H54 (cell line): ENCODE data around the gene HOXD9.

ENCODE experiments used
- DNase-seq: peaks from one replicate; pipeline ENCODE4 v3.0.0; 2011; ENCODE audit warnings: low spot score, mixed read lengths; ENCODE audit not compliant: insufficient read length
- FAIRE-seq: peaks from 3 replicates; lab custom pipeline; 2011; peaks lifted over from hg19 to GRCh38; lab: Jason Lieb, UNC
- POLR2A ChIP-seq: IDR thresholded peaks from 2 replicates; pipeline ENCODE4 v1.6.1; 2011; ENCODE audit warnings: low read depth, mild to moderate bottlenecking, low read length

HOXD9 gene

DNA sequence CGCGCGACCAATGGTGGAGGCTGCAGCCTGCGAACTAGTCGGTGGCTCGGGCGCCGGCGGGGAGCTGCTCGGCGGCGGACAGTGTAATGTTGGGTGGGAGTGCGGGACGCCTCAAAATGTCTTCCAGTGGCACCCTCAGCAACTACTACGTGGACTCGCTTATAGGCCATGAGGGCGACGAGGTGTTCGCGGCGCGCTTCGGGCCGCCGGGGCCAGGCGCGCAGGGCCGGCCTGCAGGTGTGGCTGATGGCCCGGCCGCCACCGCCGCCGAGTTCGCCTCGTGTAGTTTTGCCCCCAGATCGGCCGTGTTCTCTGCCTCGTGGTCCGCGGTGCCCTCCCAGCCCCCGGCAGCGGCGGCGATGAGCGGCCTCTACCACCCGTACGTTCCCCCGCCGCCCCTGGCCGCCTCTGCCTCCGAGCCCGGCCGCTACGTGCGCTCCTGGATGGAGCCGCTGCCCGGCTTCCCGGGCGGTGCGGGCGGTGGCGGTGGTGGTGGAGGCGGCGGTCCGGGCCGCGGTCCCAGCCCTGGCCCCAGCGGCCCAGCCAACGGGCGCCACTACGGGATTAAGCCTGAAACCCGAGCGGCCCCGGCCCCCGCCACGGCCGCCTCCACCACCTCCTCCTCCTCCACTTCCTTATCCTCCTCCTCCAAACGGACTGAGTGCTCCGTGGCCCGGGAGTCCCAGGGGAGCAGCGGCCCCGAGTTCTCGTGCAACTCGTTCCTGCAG, at the start of gene HOXD9:
TSS of gene HOXD9 (plus strand) at position 37 of the 728 bp plus-strand sequence. CDS start at position 87, 50 bp downstream.
- TF ChIP-seq POLR2A, result no peak
- FAIRE-seq, result no peak
- no peak for DNase-seq

DNA sequence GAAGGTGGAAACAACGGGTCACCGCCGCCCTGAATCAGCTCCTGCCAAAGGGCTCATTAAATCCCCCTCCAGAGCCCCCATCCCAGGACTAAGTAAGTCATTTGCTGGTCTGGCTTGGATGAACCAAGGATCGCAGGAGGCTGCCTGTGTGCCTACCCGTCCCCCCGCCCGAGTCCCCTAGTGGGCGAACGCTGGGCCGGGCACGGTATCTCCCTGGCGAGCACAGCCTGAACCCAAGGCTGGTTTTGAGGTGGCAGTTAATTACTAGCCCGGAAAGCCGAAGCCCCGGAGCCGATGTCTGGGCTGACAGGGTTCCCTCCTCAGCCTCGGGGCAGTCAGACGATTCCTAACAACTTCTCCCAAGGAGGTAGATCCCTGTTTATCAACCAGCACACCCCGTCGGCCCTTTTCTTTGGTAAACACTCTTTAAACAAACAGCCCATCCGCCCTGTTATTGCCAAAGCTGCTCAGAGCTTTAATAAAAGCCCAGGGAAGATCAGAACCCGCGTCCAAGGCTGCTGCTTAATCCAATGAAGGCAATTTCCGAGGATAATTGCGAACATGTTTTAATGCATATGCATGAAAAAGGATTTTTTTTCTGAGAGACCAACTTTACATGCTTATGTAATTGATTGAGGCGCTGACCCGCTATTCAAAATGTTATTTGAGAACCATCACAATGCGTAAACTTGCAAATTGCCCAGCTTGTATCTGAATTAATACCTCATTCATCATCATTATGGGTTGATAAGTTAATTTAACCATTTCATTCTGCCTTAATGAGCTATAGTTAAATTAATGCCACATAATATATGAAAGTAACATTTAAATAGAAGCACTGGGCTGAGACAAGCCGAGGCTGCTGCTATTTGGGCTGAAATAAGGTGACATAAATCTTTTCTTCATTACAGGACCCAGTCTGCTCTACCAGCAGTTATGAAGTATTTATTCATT, 49.3 kb upstream of the HOXD9 start:
- no peak for TF ChIP-seq POLR2A
- FAIRE-seq (no peak), DNase-seq (no peak)

DNA sequence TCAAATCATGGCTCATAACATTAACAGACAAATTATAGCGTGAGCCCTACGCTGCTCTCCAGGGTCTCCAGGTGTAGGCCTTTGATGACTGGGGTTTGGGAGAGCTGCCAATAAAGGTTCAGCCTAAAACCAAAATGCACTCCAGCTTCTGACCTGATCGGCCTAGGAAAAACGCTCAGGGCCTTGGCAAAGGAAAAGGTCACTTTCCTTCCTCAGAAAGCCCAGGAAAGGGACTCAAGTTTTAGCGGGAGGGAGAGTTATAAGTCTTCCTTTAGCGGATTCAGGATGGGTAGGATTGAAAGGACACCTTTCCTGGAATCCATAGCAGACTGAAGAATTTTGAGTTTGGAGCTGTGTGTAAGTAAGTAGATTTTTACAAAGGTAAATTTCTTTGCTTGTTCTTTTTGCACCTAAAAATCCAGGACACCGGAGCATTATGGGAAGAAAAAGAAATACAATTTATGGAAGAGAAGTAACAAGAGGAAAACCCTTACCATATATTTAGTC, 47.5 kb upstream of the HOXD9 start:
- TF ChIP-seq POLR2A, result no peak
- DNase-seq, result no peak
- FAIRE-seq, result no peak

DNA sequence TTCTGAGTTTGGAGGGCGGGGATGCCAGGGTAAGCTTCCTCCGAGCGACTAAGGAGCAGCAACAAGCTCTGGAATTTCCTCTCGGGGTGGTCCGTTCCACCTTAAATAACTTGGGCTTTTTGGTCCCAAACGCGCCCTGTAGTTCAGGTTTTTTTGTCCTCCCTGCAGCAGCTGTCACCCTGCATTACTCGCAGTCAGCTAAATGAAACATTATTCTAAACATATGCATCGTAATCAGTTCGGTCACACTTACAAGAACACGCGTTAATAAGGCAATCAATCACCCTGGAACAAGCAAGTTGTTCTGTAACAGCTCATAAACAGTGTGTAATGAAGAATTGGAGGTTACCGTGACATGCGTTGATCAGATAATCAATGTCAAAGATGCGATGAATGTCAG, 47.0 kb upstream of the HOXD9 start:
- no peak for FAIRE-seq
- no peak for DNase-seq
- TF ChIP-seq POLR2A, result no peak

DNA sequence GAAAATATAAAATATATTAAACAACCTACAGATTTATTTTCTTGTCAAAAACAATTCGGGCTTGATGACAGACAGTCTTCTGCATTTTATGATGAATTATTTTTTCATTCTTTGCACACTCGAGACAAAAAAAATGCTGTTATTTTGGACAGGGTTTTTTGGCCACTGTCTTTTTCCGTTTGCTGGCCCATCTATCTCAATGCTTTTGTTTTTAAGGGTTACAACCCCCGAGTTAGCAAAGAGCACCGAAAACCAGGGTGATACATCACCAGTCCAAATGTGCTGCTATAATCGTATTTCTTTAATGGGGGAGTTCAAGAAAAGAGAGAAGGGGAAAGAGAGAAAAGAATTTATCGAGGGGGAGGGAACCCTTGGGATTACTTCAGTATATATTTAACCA, 46.5 kb upstream of the HOXD9 start:
- DNase-seq, result no peak
- no peak for TF ChIP-seq POLR2A
- no peak for FAIRE-seq

DNA sequence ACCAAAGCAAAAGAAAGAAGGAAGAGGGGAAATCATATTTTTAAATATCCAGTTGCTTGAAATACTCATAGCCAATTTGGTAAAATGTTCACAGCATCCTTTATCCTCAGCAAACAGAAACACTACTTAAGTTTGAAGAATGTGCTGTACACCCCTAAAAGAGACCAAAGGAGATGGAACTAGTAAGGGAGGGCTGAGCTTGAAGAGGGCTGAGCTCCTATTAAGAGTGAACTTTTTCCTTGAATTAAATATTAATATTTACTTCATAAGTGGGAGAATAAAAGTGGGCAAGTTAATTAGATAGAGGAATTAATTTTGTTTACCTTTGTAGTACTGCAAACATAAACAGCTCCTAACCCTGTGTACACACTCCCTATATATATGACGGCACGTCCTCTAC, 45.7 kb upstream of the HOXD9 start:
- DNase-seq (no peak), FAIRE-seq (no peak)
- no peak for TF ChIP-seq POLR2A

DNA sequence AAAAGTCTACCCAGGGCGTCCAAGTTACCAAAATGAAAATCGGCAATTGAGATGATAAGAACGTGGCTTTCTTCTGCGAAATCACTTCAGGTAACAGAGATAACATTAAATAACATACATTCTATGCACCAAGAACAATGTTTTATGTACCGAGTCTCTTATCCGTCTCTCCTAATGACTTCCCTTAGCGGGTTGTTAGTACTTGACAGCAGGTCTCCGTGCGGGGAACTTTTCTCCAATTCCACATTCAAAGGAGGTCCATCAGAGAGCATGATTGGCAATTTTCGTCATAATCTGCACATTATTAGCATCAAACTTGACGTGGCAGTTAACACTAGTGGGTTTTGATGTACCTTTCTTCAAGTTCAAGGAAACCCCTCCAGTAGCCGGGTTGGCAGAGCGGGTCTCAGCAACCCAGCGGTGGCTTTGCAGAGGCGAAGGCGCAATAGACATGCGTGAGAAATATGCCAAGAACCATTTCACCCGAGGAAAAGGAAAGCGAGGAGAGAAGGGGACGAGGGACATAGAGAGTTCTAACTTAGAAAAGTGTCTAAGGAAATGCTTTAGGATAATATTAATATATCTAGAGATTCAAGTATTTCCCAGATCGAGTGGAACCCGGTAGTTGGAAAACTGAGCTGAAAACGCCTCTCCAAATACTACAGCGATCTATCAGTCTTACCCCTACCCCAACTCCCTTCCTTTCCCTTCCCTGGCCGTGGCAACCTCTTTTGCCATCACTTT, 43.8 kb upstream of the HOXD9 start:
- no peak for FAIRE-seq
- TF ChIP-seq POLR2A, result no peak
- DNase-seq, result no peak

DNA sequence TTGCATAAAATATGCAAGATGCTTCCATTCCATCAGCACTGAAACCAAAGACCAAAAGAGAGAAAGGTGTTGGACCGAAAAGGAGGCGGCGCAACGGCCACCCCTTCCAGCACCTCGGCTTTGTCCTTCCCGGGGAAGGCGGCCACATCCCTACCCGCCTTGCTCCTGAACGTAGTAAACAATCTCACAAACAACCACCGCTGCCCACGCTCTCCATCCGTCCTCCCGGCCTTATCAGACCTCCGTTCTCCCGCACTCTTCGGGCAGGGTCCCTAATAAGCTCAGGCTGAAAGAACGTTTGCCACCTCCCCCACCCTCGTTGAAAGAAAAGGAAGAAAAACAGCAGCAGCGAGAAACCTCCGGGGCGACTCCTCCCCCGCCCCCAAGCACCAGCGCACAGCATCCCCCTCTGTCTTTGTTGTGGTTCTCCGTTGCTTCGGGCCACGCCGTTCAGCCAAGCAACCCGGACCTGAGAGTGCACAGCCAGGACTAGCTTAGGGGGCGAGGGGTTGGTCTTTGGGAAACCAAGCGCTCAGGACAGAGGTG, 43.2 kb upstream of the HOXD9 start:
- TF ChIP-seq POLR2A, result no peak
- FAIRE-seq (no peak), DNase-seq (no peak)

DNA sequence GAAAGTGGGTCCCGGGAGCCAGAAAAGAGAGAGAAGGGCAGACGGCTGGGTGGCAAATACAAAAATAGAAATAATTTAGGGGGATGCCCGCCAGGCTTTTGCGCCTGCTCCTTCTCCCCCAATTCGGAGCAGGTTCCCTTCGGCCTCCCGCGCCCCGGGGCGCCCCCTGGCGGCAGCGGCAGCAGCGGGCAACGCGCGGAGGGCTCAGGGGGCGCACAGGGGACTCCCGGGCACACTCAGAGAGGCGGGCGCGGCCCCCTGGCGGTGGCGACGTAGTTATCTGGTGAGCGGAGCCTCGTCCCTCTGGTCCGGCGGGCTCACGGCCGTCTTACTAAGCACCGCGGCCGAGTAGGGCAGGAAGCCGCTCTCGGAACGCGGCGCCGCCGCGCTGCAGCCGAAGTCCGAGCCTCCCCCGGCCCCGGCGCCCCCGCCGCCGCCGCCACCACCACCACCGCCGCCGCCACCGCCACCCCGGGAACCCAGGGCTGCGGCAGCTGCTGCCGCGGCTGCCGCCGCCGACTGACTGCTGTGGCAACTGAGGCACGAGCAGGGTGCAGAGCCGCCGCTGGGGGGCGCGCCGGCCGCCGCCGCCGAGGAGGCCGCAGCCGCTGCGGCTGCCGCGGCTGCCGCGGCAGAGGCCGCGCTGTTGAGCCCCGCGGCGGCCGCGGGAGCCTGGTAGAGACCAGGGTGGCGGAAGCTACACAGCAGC, 42.5 kb upstream of the HOXD9 start:
- FAIRE-seq (no peak), DNase-seq (peak; percentile 90)
- TF ChIP-seq POLR2A, result no peak

DNA sequence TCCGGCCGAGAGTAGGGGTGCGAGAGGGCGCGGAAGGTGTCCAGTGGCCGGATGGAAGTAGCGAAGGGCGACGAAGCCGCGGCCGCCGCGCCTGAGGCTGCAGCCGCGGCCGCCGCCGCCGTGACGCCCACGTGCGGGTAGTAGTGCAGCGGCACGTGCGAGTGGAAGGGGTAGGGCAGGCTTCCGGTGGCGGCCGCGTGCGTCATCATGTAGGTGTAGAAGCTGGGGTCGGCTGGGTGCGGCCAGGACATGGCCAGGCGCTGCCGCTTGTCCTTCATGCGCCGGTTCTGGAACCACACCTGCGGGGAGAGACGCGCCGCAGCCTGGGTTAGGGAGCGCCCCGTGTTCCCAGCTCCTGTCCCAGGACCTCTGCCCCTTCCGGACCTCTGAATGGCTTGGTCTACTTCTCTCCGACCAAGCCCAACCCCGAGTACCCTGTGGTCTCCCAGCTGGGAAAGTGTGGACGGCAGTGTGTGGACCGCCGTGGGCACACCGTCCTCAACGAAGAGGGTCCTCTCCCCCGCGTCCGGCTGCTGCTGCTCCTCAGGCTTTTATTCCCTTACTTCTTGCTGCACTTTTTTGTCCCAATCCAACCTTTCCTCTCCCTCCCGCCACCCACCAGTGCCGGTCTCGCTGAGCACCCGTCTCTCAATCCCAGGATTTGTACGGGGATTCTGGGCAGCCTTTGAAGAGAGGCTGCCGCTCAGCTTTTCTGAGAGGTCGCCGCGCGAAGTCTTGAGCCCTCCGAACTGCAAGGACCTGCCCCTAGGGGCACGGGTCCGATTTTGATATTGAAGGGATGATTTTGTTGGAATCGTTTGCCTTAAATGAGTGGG, 41.8 kb upstream of the HOXD9 start:
- DNase-seq (no peak), FAIRE-seq (no peak)
- no peak for TF ChIP-seq POLR2A

DNA sequence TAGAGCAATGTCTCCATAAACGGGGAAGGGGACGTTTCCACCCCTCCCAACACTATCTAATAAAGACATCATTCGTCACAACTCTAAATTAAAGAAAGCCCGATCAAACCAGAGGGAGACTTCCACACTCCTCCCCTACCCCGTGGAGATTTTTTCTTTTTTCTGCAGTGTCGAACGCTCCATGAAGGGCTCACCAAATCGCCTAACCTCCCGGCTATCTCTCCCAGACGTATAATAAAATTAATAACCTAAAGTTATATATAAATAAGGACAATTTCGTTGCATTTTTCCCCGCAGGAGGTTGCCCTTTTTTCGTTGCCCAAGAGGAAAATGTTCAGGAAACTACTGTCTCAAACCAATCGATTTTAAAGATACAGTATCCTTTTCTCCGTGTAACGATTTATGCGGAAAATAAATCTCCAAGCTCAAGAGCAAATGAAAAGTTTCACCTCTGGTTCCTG, 41.1 kb upstream of the HOXD9 start:
- no peak for FAIRE-seq
- TF ChIP-seq POLR2A, result no peak
- no peak for DNase-seq
